Measurements from ENCODE around the gene RBMS3.
A peak's percentile ranks its signal among the peaks of the same experiment; 100 is the strongest.

RBMS3 gene

DNA sequence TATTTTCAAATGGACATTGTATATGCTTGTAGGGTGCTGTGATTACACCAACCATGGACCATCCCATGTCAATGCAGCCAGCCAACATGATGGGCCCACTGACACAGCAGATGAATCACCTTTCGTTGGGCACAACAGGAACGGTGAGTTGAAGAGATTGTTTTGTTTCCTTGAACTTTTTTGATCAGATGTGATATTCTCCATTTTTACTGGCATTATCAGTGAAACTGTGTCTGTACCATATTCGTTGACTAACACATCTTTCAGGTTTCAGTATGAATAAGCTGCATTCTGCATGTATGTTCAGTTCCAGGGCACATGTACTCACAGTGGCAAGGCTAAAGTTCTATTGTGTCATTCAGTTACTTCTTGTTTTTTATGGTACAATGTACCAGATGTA lies 655.2 kb downstream of the RBMS3 start:
- TF ChIP-seq FOXM1 (IDR thresholded peaks at IDR 0.05; ENCODE audit: borderline replicate concordance), result no peak
- no peak for TF ChIP-seq NFRKB (IDR thresholded peaks at IDR 0.05)
- TF ChIP-seq ARNT (IDR thresholded peaks at IDR 0.05), result no peak
- TF ChIP-seq ELF4 (IDR thresholded peaks at IDR 0.05), result no peak
- TF ChIP-seq LEF1 (IDR thresholded peaks at IDR 0.05; ENCODE audit: borderline replicate concordance), result no peak
- no peak for TF ChIP-seq BHLHE40 (IDR thresholded peaks at IDR 0.05; ENCODE audit: borderline replicate concordance)
- TF ChIP-seq L3MBTL2 (conservative IDR thresholded peaks at IDR 0.05), result no peak
- TF ChIP-seq TARDBP (IDR thresholded peaks at IDR 0.05), result no peak
- TF ChIP-seq HDGF (IDR thresholded peaks at IDR 0.05; ENCODE audit: borderline replicate concordance), result no peak
- TF ChIP-seq FOXK2 (IDR thresholded peaks at IDR 0.05), result no peak
- TF ChIP-seq SP1 (IDR thresholded peaks at IDR 0.05), result no peak
- no peak for TF ChIP-seq CTBP1 (IDR thresholded peaks at IDR 0.05; ENCODE audit: borderline replicate concordance)
- TF ChIP-seq ZNF384 (IDR thresholded peaks at IDR 0.05), result no peak
- TF ChIP-seq SUZ12 (IDR thresholded peaks at IDR 0.05), result no peak
- TF ChIP-seq FOXA1 (IDR thresholded peaks at IDR 0.05), result no peak
- TF ChIP-seq PKNOX1 (IDR thresholded peaks at IDR 0.05), result no peak
- POLR2A ChIA-PET, result no interaction called here
- DNase-seq (ENCODE audit: extremely low spot score), result no peak
- CTCF ChIA-PET, result no interaction called here

DNA sequence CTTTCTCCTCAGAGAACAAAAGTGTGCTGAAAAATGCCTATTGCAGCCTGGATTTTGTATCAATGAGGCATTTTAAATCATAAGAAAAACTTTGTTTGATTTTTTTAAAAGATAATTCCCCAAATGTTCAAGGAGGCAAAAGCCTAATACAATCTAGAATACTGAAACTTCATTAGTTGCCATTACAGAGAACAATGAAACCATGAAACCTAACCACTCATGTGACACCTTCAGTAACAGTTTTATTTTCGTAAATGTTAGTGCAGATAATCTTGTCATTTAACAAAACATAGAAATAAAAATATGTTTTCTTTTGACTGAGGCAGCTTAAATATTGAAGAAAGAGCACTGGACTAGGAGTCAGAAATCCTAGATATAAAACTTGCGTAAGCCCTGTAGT lies 655.9 kb downstream of the RBMS3 start:
- no peak for TF ChIP-seq PKNOX1 (IDR thresholded peaks at IDR 0.05)
- TF ChIP-seq HDGF (IDR thresholded peaks at IDR 0.05; ENCODE audit: borderline replicate concordance), result no peak
- TF ChIP-seq SUZ12 (IDR thresholded peaks at IDR 0.05), result no peak
- no peak for TF ChIP-seq CTBP1 (IDR thresholded peaks at IDR 0.05; ENCODE audit: borderline replicate concordance)
- no peak for TF ChIP-seq FOXM1 (IDR thresholded peaks at IDR 0.05; ENCODE audit: borderline replicate concordance)
- TF ChIP-seq ARNT (IDR thresholded peaks at IDR 0.05), result no peak
- no peak for TF ChIP-seq ZNF384 (IDR thresholded peaks at IDR 0.05)
- TF ChIP-seq ELF4 (IDR thresholded peaks at IDR 0.05), result no peak
- no peak for TF ChIP-seq BHLHE40 (IDR thresholded peaks at IDR 0.05; ENCODE audit: borderline replicate concordance)
- TF ChIP-seq FOXK2 (IDR thresholded peaks at IDR 0.05), result no peak
- no peak for TF ChIP-seq FOXA1 (IDR thresholded peaks at IDR 0.05)
- ChIA-PET CTCF (no interaction called here), POLR2A (no interaction called here)
- DNase-seq (ENCODE audit: extremely low spot score), result no peak

GRCh38 chr3:29937185-29937584 lies 656.3 kb downstream of the RBMS3 start:
- DNase-seq (ENCODE audit: extremely low spot score), result no peak
- TF ChIP-seq HDGF (IDR thresholded peaks at IDR 0.05; ENCODE audit: borderline replicate concordance), result no peak
- TF ChIP-seq FOXA1 (IDR thresholded peaks at IDR 0.05), result no peak
- TF ChIP-seq SP1 (IDR thresholded peaks at IDR 0.05), result no peak
- TF ChIP-seq BHLHE40 (IDR thresholded peaks at IDR 0.05; ENCODE audit: borderline replicate concordance), result no peak
- TF ChIP-seq SUZ12 (IDR thresholded peaks at IDR 0.05), result no peak
- TF ChIP-seq FOXK2 (IDR thresholded peaks at IDR 0.05), result no peak
- TF ChIP-seq ZNF384 (IDR thresholded peaks at IDR 0.05), result no peak
- TF ChIP-seq ARNT (IDR thresholded peaks at IDR 0.05), result no peak
- TF ChIP-seq TARDBP (IDR thresholded peaks at IDR 0.05), result no peak
- no peak for TF ChIP-seq ELF4 (IDR thresholded peaks at IDR 0.05)
- TF ChIP-seq L3MBTL2 (conservative IDR thresholded peaks at IDR 0.05), result no peak
- no peak for TF ChIP-seq NFRKB (IDR thresholded peaks at IDR 0.05)
- TF ChIP-seq FOXM1 (IDR thresholded peaks at IDR 0.05; ENCODE audit: borderline replicate concordance), result no peak
- TF ChIP-seq PKNOX1 (IDR thresholded peaks at IDR 0.05), result no peak
- TF ChIP-seq CTBP1 (IDR thresholded peaks at IDR 0.05; ENCODE audit: borderline replicate concordance), result no peak
- TF ChIP-seq LEF1 (IDR thresholded peaks at IDR 0.05; ENCODE audit: borderline replicate concordance), result no peak
- ChIA-PET CTCF (no interaction called here), POLR2A (no interaction called here)

DNA sequence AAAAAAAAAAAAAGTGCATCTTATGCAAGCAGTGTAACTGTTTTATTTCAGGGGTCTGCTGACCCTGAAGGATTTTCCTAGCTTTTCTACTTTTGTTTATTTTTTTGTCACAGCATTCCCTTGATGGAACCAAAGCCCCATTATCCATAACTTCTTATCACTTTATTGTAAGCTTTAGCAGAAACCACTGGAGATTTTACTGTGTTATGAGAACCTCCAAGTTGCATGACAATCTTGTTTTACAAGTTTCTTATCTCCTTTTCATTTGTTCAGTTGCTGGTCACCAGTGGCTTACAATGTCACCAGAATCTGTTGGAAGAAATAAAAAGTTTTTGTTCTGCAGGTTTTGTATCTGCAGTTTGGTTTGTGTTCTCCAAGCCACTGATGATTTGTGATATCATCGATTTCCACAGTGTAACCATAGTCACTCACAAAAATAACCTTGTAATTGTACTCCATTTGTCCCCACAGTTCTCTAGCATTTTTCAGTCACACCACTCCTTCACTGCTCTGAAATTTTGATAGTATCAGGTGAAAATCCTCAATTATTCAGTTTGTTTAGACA lies 660.0 kb downstream of the RBMS3 start:
- CTCF ChIA-PET, result interaction anchor here (0.7 kb wide), 1 partner anchor 659 kb away, joined by 3 read pairs; no protein-coding TSS in a partner anchor
- peak; percentile 9 for DNase-seq (ENCODE audit: extremely low spot score)
- POLR2A ChIA-PET, result no interaction called here
- TF ChIP-seq TARDBP (IDR thresholded peaks at IDR 0.05) (no peak), ZNF384 (IDR thresholded peaks at IDR 0.05) (no peak), SUZ12 (IDR thresholded peaks at IDR 0.05) (no peak), LEF1 (IDR thresholded peaks at IDR 0.05; ENCODE audit: borderline replicate concordance) (no peak)

DNA sequence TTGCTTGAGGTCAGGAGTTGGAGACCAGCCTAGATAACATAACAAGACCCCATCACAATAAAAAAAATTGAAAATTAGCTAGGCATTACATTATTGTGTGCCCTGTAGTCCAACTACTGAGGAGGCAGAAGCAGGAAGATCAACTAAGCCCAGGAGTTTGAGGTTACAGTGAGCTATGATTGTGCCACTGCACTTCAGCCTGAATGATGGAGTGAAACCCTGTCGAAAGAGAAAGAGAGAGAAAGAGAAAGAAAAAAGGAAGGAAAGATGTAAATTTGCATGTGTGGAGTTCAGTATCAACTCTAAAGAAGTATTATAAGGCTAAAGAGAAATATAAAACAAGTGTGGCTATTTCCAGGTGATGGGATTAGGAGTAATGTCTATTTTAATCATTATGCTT lies 661.4 kb downstream of the RBMS3 start:
- ChIA-PET POLR2A (no interaction called here), CTCF (interaction anchor here (0.6 kb wide), 1 partner anchor 24 kb away, joined by 3 read pairs; no protein-coding TSS in a partner anchor)
- DNase-seq (ENCODE audit: extremely low spot score), result no peak
- TF ChIP-seq ELF4 (IDR thresholded peaks at IDR 0.05) (no peak), LEF1 (IDR thresholded peaks at IDR 0.05; ENCODE audit: borderline replicate concordance) (no peak), NFRKB (IDR thresholded peaks at IDR 0.05) (no peak), ARNT (IDR thresholded peaks at IDR 0.05) (no peak), L3MBTL2 (conservative IDR thresholded peaks at IDR 0.05) (no peak), PKNOX1 (IDR thresholded peaks at IDR 0.05) (no peak), SUZ12 (IDR thresholded peaks at IDR 0.05) (no peak), BHLHE40 (IDR thresholded peaks at IDR 0.05; ENCODE audit: borderline replicate concordance) (no peak), FOXM1 (IDR thresholded peaks at IDR 0.05; ENCODE audit: borderline replicate concordance) (no peak), TARDBP (IDR thresholded peaks at IDR 0.05) (no peak), FOXK2 (IDR thresholded peaks at IDR 0.05) (no peak)

DNA sequence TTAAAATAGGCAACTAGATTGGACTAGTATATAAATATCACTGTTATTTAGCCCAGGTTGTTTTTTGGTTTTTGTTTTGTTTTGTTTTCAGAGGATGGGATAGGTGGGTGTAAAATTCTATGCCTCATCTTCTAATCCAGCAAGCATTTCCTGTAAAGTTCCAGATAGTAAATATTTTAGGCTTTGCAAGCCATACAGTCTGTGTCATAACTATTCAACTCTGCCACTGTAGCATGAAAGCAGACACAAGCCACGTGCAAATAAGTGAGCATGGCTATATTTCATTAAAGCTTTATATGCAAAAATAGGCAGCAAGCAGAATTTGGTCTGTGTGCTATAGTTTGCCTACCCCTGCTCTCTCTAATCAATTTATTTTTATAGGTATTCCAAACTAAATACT lies 668.3 kb downstream of the RBMS3 start:
- TF ChIP-seq L3MBTL2 (conservative IDR thresholded peaks at IDR 0.05) (no peak), FOXA1 (IDR thresholded peaks at IDR 0.05) (no peak), ZNF384 (IDR thresholded peaks at IDR 0.05) (no peak), BHLHE40 (IDR thresholded peaks at IDR 0.05; ENCODE audit: borderline replicate concordance) (no peak), LEF1 (IDR thresholded peaks at IDR 0.05; ENCODE audit: borderline replicate concordance) (no peak), ELF4 (IDR thresholded peaks at IDR 0.05) (no peak), FOXM1 (IDR thresholded peaks at IDR 0.05; ENCODE audit: borderline replicate concordance) (no peak), CTBP1 (IDR thresholded peaks at IDR 0.05; ENCODE audit: borderline replicate concordance) (no peak), SP1 (IDR thresholded peaks at IDR 0.05) (no peak), SUZ12 (IDR thresholded peaks at IDR 0.05) (no peak), TARDBP (IDR thresholded peaks at IDR 0.05) (no peak), PKNOX1 (IDR thresholded peaks at IDR 0.05) (no peak), FOXK2 (IDR thresholded peaks at IDR 0.05) (no peak), NFRKB (IDR thresholded peaks at IDR 0.05) (no peak), HDGF (IDR thresholded peaks at IDR 0.05; ENCODE audit: borderline replicate concordance) (no peak), ARNT (IDR thresholded peaks at IDR 0.05) (no peak)
- no peak for DNase-seq (ENCODE audit: extremely low spot score)
- ChIA-PET POLR2A (no interaction called here), CTCF (no interaction called here)

Measured in HEK293T (cell line).